NCI-H1048 (cell line): ENCODE measurements around the gene HTR6.

Experiments
- DNase-seq: peaks from one replicate; lab custom pipeline; 2025; lab: John Stamatoyannopoulos, UW

HTR6 gene

DNA sequence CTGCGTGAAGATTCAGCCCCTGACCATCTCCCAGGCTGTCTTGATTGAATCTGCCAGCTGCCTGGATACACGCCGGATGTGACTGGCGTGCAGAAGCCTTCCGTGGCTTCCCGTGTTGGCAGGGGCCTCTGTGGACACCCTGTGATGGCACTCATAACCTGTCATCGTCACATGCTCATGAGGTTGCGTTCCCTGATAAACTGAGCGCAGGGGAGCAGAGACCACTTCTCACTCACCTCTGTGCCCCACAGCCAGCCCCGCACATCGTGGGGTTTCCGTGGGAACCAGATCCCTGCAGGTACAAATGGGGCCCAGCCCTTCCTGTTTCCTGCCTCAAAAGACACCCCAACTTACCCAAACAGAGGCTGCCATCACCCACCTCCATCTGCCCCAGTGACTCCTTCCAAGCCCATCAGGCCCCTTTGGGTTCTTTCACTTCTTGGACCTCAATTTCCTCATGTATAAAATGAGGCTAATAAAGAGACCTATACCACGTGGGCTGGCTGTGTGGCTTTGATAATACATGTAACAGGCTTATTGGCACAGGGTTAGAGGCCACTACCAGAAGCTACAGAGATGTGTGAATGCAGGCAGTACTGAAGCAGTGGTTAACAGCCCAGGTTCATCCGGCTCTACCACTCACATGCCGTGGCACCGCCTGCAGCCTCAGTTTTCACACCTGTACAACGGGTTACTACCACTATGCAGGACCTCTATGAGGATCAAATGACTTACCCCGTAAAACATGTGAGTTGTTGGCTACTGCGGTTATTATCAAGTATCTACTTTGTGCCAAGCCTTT, 23.6 kb downstream of the HTR6 start:
- DNase-seq, result no peak

DNA sequence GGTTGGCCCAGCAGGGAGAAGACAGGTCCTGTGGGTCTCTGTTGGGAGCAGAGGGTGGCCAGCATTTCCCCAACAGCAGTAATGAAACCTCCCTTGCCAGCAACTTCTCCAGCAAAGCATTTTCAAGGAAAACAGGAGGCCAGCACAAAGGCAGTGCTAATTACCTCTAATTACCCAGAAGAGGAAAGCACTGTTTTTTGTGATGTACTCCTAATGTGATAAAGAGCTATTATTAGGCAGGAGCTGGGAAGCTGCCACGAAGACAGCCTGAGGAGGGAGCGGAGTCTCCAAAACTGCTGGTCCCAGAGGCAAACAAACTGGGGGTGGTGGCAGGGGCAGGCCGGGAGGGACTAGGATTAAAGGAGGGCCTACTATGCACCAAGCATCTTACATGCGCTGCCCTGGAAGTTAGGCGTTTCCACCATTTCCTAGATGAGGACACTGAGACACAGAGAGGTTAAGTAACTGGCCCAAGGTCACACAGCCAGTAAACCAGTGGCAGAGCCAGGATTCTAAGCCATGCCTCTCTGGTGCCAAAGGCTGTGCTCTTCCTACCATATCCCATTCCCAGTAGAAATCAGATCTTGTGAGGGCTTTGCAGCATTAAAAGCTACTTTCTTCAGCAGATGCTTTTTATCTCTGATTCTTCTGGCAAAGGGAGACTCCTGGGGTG, 24.5 kb downstream of the HTR6 start:
- DNase-seq, result no peak

DNA sequence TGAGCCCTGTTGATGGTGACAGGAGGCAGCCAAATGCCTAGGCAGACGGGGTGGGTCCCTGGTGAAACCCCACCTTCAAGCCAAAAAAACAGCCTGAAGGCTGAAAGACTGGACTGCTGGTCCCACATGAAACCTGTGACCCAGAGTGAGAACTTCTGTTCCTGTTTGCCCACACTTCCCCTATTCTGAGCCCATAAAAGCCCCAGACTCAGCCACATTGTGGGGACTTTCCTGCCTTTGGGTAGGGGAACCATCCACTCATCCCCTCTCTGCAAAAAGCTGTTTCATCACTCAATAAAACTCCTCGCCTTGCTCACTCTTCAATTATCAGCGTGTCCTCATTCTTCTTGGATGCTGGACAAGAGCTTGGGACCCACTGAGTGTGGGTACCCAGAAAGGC, 25.2 kb downstream of the HTR6 start:
- no peak for DNase-seq

DNA sequence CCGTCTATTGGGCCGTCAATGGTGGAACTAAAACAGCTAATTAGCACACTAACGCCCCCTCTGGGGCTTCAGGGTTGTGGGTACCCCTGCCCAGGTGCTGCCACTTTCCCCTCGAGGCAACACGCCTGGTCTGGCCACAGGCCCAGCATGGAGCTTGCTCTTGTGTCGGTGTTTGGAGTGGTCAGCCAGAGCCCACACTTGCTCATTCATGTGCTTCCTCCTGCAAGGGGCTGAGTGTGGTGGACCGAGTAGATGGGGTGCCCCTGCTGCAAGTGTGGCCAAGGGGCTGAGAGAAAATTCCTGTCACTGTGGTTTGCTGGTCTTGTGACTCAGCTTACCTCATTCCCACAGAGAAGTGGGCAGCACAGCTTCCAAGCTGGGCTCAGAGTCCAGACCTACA, 25.7 kb downstream of the HTR6 start:
- no peak for DNase-seq

DNA sequence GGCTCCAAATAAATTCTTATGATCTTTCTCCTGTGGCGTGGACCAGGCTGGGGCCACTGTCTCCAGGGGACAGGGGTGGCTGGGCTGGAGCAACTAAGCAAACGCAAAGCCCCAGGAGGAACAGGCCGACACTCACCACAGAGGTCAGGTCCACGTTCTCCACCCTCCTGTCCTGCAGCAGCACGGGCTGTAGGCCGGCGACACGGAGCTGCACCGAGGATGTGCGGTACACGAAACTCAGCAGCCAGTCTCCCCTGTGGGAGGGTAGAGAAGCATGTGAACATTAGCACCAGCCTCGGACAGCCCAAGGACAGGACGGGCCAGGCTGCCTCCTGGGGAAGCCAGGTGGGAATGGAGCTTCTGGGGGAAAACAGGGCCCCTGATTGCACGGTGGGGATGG, 29.6 kb downstream of the HTR6 start:
- no peak for DNase-seq

DNA sequence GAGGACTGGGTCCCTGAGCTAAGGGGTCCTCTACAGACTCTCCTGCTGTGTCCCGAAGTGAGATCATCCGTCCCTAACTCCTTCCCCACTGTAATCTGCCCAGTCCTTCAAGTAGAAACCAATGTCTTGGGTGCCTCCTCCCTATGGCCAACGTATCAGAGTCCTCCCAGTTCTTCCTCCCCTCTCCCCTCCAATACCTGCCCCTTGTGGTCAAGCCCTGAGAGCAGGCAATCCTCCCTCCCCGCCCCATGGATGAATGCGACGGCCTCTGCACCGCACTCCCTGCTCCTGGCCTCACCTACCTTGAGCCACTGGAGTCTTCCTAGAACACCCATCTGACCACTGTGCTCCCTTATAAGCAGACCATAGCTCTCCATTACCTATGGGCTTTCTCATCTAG, 31.1 kb downstream of the HTR6 start:
- no peak for DNase-seq

DNA sequence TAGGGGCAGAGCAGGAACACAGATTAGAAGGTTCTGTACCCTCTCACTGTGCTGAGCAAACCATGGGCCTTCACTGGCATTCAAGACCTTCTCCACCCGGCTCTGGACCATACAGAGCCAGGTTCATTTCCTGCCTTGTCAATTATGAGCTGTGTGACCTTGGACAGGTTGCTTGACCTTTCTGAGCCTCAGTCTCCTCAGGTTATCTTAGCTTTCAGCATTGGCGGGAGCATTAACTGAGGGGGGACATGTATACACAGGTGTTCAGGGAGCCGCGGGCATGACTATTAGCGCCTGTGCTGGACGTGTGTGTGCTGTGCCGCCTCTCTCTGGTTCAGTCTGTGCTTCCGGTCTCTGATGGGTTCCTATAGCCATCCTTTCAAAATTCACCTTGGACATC, 32.1 kb downstream of the HTR6 start:
- DNase-seq, result no peak

DNA sequence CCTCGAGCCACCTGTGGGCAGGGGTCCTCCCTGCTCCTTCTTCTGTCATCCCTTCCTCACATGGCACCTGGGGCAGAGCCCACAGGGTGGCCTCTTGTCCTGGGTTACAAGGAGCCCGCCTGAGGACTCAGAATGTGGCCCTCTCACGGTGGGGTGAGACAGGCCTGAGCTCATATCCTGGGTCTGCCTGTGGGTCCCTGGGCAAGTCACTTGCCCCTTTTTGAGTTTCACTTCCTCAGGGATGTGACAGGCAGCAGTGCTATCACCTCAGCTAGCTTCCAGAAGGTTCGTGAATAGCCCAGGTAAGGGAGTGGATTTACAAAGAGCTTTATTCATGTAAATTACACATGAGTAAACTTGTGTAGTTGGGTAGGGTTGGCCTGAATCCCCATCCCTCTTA, 33.5 kb downstream of the HTR6 start:
- DNase-seq, result no peak

DNA sequence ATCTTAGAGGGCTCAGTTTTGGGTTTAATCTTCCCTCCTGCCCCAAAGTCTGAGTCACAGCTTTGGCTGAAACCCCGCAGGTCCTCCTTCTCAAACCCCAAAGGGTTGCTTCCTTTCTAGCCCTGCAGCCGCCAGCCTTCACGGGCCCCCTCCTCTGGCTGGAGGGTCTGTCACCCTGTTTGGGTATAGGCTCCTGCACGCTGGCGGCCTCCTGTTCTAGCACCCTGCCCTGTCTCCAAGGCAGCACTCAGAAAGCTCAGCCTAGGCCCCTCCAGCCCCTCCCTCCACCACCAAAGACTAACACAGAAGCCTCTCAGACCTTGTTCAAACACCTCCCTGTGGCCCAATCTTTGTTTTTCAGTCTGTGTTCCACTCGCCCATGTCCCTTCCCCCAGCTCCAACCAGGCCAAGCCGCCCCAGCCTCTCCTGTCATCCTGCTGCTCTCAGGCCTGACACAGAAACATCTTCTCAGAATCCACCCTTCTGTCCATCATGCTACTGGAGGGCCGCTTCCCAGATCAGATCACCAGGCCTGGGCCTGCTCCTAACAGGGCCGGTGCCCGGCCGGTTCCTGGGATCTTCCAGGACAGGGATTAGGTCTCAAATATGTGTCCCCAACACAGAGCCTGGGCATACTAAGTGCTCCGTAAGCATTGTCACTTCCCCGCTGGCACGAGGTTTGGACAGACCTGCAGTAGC, 35.6 kb downstream of the HTR6 start:
- DNase-seq, result no peak

DNA sequence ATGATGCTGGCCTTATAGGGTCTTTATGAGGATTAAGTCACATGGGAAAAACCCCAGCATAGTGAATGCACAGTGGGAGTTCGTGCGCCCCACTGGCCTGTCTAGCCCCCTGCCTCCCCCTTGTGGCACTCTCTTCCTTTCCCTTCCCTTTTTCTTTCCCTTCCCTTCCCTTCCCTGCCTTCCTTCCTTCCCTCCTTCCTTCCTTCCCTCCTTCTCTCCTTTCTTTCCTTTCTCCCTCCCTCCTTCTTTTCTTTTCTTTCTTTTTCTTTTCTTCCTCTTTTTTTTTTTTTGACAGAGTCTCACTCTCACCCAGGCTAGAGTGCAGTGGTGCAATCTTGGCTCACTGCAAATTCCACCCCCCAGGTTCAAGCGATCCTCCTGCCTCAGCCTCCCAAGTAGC, 38.6 kb downstream of the HTR6 start:
- DNase-seq, result no peak

DNA sequence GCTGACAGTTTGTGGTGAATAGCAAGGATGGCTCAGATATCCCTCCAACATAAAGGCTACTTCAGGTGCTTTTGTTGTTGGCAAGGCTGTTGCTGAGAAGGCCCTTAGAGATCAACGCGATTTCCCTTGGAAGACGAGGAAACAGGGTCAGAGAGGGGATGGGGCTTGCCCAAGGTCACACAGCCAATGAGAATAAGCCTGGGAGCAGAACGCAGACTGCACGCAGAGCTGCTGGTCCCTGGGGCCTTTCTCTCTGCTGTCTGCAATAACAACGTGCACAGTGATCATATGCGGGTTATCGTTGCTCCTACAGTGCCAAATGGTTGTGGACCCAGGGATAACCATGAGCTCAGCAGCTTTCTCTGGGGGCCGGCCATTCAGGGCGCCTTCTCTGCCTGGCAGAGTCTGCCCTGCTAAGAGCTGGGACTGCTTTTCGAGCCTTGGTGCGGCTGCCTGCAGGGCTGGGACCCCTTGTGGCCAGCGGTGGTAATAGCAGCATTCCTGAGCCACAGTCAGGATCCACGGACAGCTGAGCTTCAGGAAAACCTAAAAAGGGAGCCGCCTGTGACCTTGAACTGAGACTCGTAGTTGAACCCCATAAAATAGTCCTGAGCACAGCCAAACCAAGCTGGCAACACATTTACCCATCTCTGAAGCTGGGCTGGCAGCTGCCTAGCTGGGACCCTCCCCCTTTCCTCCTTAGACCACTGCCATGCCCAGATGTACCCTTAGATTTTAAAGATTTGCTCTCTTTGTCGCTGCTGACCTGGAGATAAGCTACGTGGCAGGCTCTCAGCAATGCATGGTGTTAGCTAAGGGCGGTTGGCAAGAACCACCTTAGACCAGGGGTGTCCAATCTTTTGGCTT, 39.8 kb downstream of the HTR6 start:
- no peak for DNase-seq

DNA sequence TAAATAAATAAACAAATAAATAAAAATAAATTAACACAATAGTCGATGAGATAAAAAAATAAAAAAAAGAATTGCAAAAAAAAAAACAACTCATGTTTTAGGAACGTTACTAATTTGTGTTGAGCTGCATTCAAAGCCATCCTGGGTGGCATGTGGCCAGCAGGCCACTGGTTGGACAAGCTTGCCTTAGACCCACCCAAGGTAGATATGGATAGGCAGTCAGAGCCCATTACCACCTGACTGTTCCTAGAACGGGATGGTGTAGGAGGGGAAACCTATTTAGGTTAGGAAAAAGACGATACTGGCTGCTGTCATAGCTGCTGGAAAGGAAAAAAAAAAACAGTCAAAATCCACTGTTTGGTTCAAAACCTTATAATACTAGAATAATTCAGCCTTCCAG, 40.8 kb downstream of the HTR6 start:
- no peak for DNase-seq

DNA sequence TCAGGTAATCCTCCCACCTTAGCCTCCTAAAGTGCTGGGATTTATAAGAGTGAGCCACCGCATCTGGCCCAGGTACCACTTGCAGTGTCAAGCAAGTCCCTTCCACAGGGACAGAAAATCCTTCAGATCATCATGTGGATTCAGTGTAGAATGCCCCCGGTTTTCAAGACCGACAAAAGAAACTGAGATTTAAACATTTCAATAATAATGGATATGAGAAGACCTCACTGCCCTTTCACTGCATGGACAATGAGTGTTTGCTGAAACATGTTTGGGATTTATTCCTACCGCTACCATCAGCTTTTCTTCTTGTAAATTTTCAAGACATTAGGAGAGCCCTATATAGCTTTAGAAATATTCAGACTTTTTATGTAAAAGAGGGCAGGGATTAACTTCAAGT, 41.5 kb downstream of the HTR6 start:
- DNase-seq, result no peak

DNA sequence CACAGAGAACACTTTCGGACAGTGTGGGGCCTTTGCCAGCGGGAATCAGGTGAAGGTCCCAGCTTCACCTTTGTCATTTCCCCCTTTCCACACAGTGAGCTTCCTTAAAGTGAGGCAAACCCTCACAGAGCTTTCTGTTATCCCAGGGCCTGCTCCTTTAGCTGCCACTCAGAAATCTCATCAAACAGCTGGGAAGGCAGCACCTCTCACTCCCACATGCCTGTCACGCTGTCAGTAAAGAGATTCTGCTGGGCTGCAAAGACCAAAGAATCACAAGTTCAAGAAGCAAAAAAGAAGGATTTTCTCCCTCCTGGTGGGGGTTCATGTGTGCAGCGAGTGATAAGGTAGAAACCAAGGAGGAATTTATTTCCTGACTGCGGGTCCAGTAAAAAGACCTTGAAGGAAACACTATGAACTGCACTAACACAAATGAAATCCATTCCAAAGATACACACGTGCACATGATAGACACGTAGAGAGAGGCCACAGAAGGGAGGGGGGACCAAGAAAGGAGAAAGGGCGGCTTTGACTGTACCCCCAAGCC, 44.0 kb downstream of the HTR6 start:
- no peak for DNase-seq

DNA sequence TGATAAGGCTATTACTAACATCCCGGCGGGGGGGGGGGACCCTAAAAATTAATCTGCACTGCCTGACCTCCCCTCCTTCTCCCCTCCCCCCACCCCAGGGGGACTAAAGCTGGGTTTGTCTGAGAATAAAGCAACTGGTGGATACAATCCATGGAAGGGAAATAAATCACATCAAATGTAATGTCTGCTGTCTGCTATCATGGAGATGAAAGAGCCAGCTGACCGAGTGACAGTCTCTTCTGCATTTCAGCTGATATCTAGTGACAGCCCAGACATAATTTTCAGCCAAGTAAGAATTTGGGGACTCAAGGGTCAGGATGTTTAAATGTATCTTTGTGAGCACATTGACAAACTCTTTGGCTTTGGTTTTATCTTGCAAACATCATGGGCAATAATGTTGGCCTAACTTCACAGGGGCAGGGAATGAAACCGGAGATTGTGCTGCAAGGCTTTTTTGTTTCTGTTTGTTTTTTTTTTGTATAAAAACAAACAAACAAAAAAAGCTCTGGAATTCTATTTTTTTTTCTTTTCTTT, 44.7 kb downstream of the HTR6 start:
- DNase-seq, result no peak

DNA sequence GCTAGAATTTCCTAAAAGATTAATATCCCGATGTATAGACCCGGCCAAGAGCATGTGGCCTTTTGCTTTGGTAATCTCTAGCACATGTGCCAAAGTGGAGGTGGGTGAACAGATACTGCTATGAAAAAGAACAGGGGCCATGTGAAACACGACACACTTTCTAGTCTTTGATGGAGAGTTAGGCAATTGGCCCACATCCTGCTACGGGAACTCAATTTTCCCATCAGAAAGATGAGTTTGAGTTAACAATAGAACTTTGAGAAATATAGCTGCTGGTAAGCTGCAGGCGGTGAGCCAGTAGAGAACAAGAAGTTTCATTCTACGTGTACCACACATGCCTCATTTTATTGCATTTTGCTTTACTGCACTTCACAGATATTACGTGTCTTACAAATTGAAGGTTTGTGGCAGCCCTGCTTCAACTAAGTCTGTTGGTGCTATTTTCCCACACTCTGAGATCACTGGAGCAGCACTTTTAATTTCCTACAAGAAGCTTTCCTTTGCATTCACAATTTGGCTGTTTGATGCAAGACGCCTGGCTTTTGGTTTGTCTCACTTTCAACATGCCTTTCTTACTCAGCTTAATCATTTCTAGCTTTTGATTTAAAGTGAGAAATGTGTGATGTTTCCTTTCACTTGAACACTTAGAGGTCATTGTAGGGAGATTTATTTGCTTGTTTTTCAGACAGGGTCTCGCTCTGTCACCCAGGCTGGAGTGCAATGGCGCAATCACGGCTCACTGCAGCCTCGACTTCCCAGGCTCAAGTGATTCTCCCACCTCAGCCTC, 46.3 kb downstream of the HTR6 start:
- DNase-seq, result no peak

DNA sequence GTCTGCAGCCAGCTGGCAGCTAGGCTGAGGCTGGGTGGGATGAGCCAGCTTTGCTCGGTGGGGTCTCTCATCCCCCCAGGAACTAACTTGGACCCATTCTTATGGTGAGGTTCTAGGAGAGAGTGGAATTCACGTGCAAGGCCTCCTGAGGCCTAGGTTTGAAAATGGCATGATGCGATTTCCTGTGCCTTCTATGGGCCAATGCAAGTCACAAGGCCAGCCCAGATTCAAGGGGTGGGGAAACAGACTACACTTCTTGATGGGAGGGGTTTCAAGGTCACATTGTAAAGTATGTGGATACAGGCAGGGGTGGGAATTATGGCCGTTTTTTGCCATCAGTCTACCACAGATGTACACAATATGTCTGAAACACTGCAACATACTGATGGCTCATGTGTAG, 48.3 kb downstream of the HTR6 start:
- DNase-seq, result no peak

DNA sequence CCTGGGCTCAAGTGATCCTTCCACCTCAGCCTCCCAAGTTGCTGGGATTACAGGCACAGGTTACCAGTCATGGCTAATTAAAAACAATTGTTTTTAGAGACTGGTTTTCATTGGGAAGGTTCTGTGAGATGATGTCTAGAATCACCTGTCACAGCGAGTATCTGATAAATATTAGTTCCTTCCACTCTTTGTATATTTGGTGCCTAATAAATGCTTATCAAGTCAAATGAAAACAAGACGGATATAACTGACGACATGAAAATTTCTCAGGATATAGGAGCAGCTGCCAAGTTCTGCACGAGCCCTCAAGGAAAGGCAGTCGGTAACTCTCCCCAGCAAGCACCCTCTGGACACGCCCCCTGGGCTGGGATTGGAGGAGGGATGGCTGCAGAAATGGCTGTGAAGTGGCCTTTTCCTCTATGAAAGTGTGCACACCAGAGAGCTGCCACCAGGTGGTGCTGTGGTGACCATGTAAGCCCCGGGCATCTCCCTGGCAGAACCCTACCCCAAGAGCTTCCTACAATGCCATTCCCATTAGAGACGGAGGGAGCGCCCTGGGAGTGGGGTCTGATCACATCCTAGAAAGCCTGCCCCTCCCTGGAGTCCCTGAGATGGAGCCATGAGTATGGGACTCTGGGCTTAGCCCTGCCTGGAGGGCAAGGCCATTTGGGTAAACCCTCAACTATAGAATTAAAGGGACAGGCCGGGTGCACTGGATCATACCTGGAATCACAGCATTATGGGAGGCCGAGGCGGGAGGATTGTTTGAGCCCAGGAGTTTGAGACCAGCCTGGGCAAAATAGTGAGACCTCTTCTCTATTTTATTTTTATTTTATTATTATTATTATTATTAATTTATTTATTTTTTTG, 50.9 kb downstream of the HTR6 start:
- DNase-seq, result peak; percentile 85

DNA sequence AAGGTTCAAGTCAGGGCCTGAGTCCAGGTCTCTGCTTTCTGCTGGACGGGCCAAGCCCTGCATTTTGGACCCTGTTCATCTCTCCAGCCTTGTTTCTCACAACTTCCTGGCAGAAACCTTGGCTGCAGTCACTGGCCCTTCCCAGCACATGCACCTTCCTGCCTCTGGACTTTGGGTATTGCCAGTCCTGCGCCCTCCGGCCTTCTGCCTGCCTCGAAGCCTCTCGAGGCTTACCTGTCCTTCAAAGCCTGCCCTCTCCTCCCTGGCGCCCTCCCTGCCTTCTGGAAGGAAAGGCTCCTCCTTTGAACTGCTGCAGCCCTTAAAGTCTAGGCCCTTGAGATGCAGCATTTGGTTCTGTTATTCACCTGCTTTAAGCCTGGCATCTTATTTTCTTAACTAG, 52.8 kb downstream of the HTR6 start:
- DNase-seq, result no peak

DNA sequence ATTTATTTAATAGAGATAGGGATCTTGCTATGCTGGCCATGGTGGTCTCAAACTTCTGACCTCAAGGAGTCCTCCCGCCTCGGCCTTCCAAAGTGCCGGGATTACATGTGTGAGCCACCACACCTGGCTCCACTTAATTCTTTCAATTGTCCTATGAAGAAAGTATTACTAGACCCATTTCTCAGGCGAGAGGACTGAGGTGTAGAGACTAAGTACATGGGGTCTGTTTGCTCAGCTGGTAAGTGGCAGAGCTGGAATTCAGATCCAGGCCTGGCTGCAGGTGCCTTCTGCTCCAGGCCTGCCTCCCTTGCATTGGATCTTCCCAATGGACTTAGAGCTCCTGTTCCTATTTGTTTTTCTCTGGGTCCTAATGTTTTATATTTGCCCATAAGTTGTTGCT, 55.5 kb downstream of the HTR6 start:
- DNase-seq, result no peak
